MM.1S (cell line): Measurements from ENCODE around the gene ATP2B1.
"Not testable (repeated sequence)": the region's sequence is repeated elsewhere in the genome, so short reads cannot be mapped to it uniquely, and the experiment has no call there.

Source experiments
- DNase-seq: peaks from one replicate; pipeline ENCODE4 v3.0.0-alpha.2; 2015
- H2AFZ ChIP-seq: fragments of 300-600 bp; sonication (generic); 2 replicates; pipeline ENCODE4 v1.6.0; 2016; ENCODE audit warnings: antibody characterized with exemption, low read length
- H3F3A ChIP-seq: fragments of 300-600 bp; sonication (generic); 2 replicates; pipeline ENCODE4 v1.6.1; 2016; ENCODE audit warnings: mild to moderate bottlenecking, antibody characterized with exemption, low read length, moderate library complexity, mixed read lengths; ENCODE audit not compliant: insufficient read depth
- H3K27ac ChIP-seq: fragments of 300-600 bp; sonication (generic); 2 replicates; pipeline ENCODE4 v1.5.1; 2016; ENCODE audit warnings: mild to moderate bottlenecking, low read length
- H3K27me3 ChIP-seq: fragments of 300-600 bp; sonication (generic); replicated peaks from 2 replicates; pipeline ENCODE4 v1.6.0; 2016; ENCODE audit warnings: low read length; ENCODE audit not compliant: insufficient read depth
- H3K36me3 ChIP-seq: fragments of 300-600 bp; sonication (generic); replicated peaks from 2 replicates; pipeline ENCODE4 v1.6.1; 2016; ENCODE audit warnings: mild to moderate bottlenecking, low read length, mixed read lengths; ENCODE audit not compliant: insufficient read depth
- H3K4me1 ChIP-seq: fragments of 300-600 bp; sonication (generic); 2 replicates; pipeline ENCODE4 v1.6.1; 2016; ENCODE audit warnings: low read length, mixed read lengths
- H3K4me2 ChIP-seq: fragments of 300-600 bp; sonication (generic); 2 replicates; pipeline ENCODE4 v1.6.0; 2016; ENCODE audit warnings: low read depth, low read length
- H3K4me3 ChIP-seq: fragments of 300-600 bp; sonication (generic); 2 replicates; pipeline ENCODE4 v1.5.1; 2016; ENCODE audit warnings: low read length, mixed read lengths
- H3K79me2 ChIP-seq: fragments of 300-600 bp; sonication (generic); 2 replicates; pipeline ENCODE4 v1.6.1; 2016; ENCODE audit warnings: mixed run types, low read length, mixed read lengths
- H3K9ac ChIP-seq: fragments of 300-600 bp; sonication (generic); 2 replicates; pipeline ENCODE4 v1.6.1; 2016; ENCODE audit warnings: low read length, mixed read lengths
- H3K9me2 ChIP-seq: fragments of 300-600 bp; sonication (generic); replicated peaks from 2 replicates; pipeline ENCODE4 v1.6.1; 2016; ENCODE audit warnings: mild to moderate bottlenecking, low read length, mixed read lengths; ENCODE audit not compliant: insufficient read depth
- H3K9me3 ChIP-seq: fragments of 300-600 bp; sonication (generic); replicated peaks from 2 replicates; pipeline ENCODE4 v1.6.1; 2016; ENCODE audit warnings: mild to moderate bottlenecking, low read length, mixed read lengths; ENCODE audit not compliant: insufficient read depth
- H4K20me1 ChIP-seq: fragments of 300-600 bp; sonication (generic); 2 replicates; pipeline ENCODE4 v1.6.1; 2016; ENCODE audit warnings: mild to moderate bottlenecking, low read length, moderate library complexity, mixed read lengths; ENCODE audit not compliant: insufficient read depth
- EZH2 ChIP-seq: fragments of 300-600 bp; sonication (generic); optimal IDR thresholded peaks from 2 replicates; pipeline ENCODE3; 2017; ENCODE audit warnings: low read depth, mild to moderate bottlenecking, antibody characterized with exemption, low read length, mixed read lengths
- EZH2phosphoT487 ChIP-seq: fragments of 300-600 bp; sonication (generic); IDR thresholded peaks from 2 replicates; pipeline ENCODE4 v1.6.1; 2018; ENCODE audit warnings: antibody characterized with exemption, low read length
- TF ChIP-seq, protein P1 (sequence below): fragments of 300-600 bp; sonication (generic); IDR thresholded peaks from 2 replicates; pipeline ENCODE4 v1.5.1; 2016; ENCODE audit warnings: antibody characterized with exemption, low read length, mixed read lengths

The ATP2B1 gene

GRCh38 chr12:89700191-89700810, 8.3 kb downstream of the ATP2B1 start:
- peaks cover 95% of the 10 kb centered on the region for H3K79me2 ChIP-seq
- H3K27ac ChIP-seq, result no peak overlapping the region
- H3K27me3 ChIP-seq, result no peaks in the 10 kb centered on the region
- H3K4me2 ChIP-seq, result no peak overlapping the region
- H3K4me1 ChIP-seq, result no peaks in the 10 kb centered on the region
- H3K36me3 ChIP-seq, result no peaks in the 10 kb centered on the region
- no peaks in the 10 kb centered on the region for H3F3A ChIP-seq
- no peak overlapping the region for H2AFZ ChIP-seq
- TF ChIP-seq EZH2phosphoT487 (no peak), EZH2 (no peak)
- TF ChIP-seq, protein P1, sequence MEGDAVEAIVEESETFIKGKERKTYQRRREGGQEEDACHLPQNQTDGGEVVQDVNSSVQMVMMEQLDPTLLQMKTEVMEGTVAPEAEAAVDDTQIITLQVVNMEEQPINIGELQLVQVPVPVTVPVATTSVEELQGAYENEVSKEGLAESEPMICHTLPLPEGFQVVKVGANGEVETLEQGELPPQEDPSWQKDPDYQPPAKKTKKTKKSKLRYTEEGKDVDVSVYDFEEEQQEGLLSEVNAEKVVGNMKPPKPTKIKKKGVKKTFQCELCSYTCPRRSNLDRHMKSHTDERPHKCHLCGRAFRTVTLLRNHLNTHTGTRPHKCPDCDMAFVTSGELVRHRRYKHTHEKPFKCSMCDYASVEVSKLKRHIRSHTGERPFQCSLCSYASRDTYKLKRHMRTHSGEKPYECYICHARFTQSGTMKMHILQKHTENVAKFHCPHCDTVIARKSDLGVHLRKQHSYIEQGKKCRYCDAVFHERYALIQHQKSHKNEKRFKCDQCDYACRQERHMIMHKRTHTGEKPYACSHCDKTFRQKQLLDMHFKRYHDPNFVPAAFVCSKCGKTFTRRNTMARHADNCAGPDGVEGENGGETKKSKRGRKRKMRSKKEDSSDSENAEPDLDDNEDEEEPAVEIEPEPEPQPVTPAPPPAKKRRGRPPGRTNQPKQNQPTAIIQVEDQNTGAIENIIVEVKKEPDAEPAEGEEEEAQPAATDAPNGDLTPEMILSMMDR, result no peak
- no peaks in the 10 kb centered on the region for H3K9me2 ChIP-seq
- no peak overlapping the region for H3K4me3 ChIP-seq
- DNase-seq, result no peak
- no peaks in the 10 kb centered on the region for H4K20me1 ChIP-seq
- no peaks in the 10 kb centered on the region for H3K9me3 ChIP-seq
- H3K9ac ChIP-seq, result no peak overlapping the region

GRCh38 chr12:89698607-89699006, 10.0 kb downstream of the ATP2B1 start:
- DNase-seq, result no peak
- Histone ChIP-seq H3K79me2 (peaks cover 94% of the 10 kb centered on the region), H2AFZ (no peak overlapping the region), H4K20me1 (no peaks in the 10 kb centered on the region), H3K9me3 (no peaks in the 10 kb centered on the region), H3K27me3 (no peaks in the 10 kb centered on the region), H3K27ac (no peak overlapping the region), H3K9ac (no peak overlapping the region), H3K4me3 (no peak overlapping the region), H3K4me1 (no peaks in the 10 kb centered on the region), H3K4me2 (no peak overlapping the region), H3K36me3 (no peaks in the 10 kb centered on the region), H3F3A (no peaks in the 10 kb centered on the region), H3K9me2 (no peaks in the 10 kb centered on the region)
- TF ChIP-seq EZH2, result no peak
- TF ChIP-seq, protein P1, result no peak
- no peak for TF ChIP-seq EZH2phosphoT487

DNA sequence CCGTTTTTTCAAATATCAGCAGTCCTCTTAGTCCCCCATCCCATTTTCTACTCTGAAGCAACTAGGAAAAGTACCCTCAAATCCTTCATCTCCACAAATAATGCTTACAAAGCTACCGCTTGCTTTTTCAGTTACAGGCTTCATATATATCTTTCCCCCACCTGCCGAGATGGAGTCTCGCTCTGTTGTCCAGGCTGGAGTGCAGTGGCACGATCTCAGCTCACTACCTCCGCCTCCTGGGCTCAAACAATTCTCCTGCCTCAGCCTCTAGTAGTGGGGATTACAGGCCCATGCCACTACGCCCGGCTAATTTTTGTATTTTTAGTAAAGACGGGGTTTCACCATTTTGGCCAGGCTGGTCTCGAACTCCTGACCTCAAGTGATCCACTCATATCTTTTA, 10.9 kb downstream of the ATP2B1 start:
- not testable (repeated sequence) for H3K9me2 ChIP-seq, H3K27me3 ChIP-seq, H3K36me3 ChIP-seq, H3K9ac ChIP-seq, H4K20me1 ChIP-seq, H3K4me1 ChIP-seq, H2AFZ ChIP-seq, H3K9me3 ChIP-seq, H3F3A ChIP-seq, H3K27ac ChIP-seq, DNase-seq, H3K4me2 ChIP-seq, H3K4me3 ChIP-seq
- peaks cover 94% of the 10 kb centered on the region for H3K79me2 ChIP-seq

- Histone ChIP-seq H3K36me3 (no peaks in the 10 kb centered on the region), H3K27ac (no peak overlapping the region), H3K4me1 (no peaks in the 10 kb centered on the region), H2AFZ (no peak overlapping the region), H3F3A (no peaks in the 10 kb centered on the region), H4K20me1 (no peaks in the 10 kb centered on the region), H3K4me2 (no peak overlapping the region), H3K27me3 (no peaks in the 10 kb centered on the region), H3K9me2 (no peaks in the 10 kb centered on the region), H3K9ac (no peak overlapping the region), H3K4me3 (no peak overlapping the region), H3K79me2 (peaks cover 93% of the 10 kb centered on the region), H3K9me3 (no peaks in the 10 kb centered on the region)
- no peak for DNase-seq
- TF ChIP-seq EZH2phosphoT487, result no peak
- TF ChIP-seq, protein P1, result no peak
- TF ChIP-seq EZH2, result no peak
Observed at GRCh38 chr12:89697296-89697695, 11.3 kb downstream of the ATP2B1 start.
